Right atrium auricular region (tissue), 2 donors: Measurements from ENCODE around the gene LIX1. TPM values are rescaled to one million over a fixed set of nuclear protein-coding genes. Genes with fewer than 3 reads are reported as not detected.

Experiments used
- DNase-seq: peaks from one replicate; pipeline ENCODE4 v3.0.0-alpha.2; 2019; ENCODE audit warnings: low spot score
- H3K27ac ChIP-seq, 2 donors: fragments of 200-600 bp; sonication (generic); 1 replicate in 1 of 2; 2 replicates in 1 of 2; pipeline ENCODE4 v1.5.1; 2016 to 2019
- H3K27me3 ChIP-seq, 2 donors: fragments of 200-600 bp; sonication (generic); one replicate each; pipeline versions ENCODE4 v1.5.1 to v1.6.0; 2017 to 2019
- H3K36me3 ChIP-seq: fragments of 200-600 bp; sonication (generic); one replicate; pipeline ENCODE4 v1.5.1; 2016
- H3K4me1 ChIP-seq, 2 donors: fragments of 200-600 bp; sonication (generic); one replicate each; pipeline versions ENCODE4 v1.5.1 to v1.6.0; 2017 to 2019
- H3K4me3 ChIP-seq, 2 donors: fragments of 200-600 bp; sonication (generic); 1 replicate in 1 of 2; 2 replicates in 1 of 2; pipeline ENCODE4 v1.5.1; 2017 to 2019; ENCODE audit warnings: mild to moderate bottlenecking in 1 of 2, moderate library complexity in 1 of 2
- H3K9me3 ChIP-seq, 2 donors: fragments of 200-600 bp; sonication (generic); one replicate each; pipeline ENCODE4 v1.5.1; 2019
- total RNA-seq, 2 donors: library from RNA; depleted of rRNA; stranded (reverse); fragments of >200 nt; gene quantifications; one replicate each; pipeline ENCODE4 v1.1.0, GENCODE V29; 2016
- TF ChIP-seq, protein P1 (sequence below), 2 donors: fragments of 200-600 bp; sonication (generic); IDR thresholded peaks; one replicate each; pipeline ENCODE4 v1.5.1; 2019; ENCODE audit warnings: antibody characterized with exemption in 2 of 2

Gene LIX1
- total RNA-seq, 2 donors from 2014 or later: not detected

DNA sequence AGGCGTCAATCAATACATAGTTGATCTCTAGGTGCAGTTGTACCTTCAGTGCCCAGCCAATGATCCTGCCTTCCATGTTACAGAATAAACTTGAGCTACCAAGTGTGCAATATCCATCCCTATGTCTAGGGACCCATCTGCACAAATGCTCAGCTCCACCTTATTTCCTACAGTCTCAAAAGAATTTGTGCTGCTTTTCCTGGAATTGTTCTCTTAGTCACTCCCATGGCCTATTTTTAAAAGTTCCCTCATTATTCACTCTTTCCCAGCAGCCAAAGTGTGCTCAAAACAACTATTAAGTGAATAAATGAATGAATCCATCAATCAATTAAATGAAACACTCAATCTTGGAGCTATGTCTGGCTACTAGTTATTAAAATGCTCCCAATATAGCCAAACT is 14.7 kb downstream of the LIX1 start:
- H3K4me3 ChIP-seq: no peak overlapping the region
- no peak for DNase-seq
- H3K27ac ChIP-seq: peak overlapping the region in 1 of 2 donors; percentile 11
- no peaks in the 10 kb centered on the region for H3K36me3 ChIP-seq
- H3K27me3 ChIP-seq: no peaks in the 10 kb centered on the region
- TF ChIP-seq, protein P1, sequence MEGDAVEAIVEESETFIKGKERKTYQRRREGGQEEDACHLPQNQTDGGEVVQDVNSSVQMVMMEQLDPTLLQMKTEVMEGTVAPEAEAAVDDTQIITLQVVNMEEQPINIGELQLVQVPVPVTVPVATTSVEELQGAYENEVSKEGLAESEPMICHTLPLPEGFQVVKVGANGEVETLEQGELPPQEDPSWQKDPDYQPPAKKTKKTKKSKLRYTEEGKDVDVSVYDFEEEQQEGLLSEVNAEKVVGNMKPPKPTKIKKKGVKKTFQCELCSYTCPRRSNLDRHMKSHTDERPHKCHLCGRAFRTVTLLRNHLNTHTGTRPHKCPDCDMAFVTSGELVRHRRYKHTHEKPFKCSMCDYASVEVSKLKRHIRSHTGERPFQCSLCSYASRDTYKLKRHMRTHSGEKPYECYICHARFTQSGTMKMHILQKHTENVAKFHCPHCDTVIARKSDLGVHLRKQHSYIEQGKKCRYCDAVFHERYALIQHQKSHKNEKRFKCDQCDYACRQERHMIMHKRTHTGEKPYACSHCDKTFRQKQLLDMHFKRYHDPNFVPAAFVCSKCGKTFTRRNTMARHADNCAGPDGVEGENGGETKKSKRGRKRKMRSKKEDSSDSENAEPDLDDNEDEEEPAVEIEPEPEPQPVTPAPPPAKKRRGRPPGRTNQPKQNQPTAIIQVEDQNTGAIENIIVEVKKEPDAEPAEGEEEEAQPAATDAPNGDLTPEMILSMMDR (IDR thresholded peaks at IDR 0.05): no peak
- peaks cover 0 to 10% of the 10 kb centered on the region in 2 donors for H3K4me1 ChIP-seq
- H3K9me3 ChIP-seq: no peaks in the 10 kb centered on the region

DNA sequence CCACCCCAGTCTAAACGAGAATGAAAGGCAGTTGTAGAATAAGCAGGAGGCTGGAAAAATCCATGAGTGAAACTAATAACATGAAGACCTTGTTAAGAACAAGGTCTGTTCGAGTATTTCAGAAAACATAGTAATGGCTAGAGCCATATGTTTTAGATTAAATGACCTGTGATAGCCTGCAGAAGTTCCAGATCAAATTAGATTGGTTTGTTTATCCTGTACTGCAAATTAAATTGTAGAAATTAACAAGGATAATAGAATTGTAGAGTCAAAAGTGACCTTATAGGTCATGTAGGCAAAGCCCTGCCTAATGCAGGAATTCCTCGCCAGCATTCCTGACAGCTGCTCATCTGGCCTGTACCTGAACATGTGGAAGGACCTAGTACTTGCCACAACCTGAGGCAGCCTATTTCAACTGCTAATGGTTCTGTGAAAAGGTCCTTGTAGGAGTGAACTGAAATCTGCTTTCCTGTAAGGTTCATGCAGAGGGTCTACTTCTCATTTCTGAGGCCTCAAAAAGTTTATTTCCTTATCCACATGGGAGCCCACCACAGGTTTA is 17.2 kb downstream of the LIX1 start:
- no peaks in the 10 kb centered on the region for H3K27me3 ChIP-seq
- H3K9me3 ChIP-seq: no peaks in the 10 kb centered on the region
- no peak for DNase-seq
- no peak overlapping the region for H3K27ac ChIP-seq
- H3K4me1 ChIP-seq: peaks cover 0 to 4% of the 10 kb centered on the region in 2 donors
- TF ChIP-seq, protein P1 (IDR thresholded peaks at IDR 0.05): no peak
- H3K36me3 ChIP-seq: no peaks in the 10 kb centered on the region
- H3K4me3 ChIP-seq: no peak overlapping the region

DNA sequence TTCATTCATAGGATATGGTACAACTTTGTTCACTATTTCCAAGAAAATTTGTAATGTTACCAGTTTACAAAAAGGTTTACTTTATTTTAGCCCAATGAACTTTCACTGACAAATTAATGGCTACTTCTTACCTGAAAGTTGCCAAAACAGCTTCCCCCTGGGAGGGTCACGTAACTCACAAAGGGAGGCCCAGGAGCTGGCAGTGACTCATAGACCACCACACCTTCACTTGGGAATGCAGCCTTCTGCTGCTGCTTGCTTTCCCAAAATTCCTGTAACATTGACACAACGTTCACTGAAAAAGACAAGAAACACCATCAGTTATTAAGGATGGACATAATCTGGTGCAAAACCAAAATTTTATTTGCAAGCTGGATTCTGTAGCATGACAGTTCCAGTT is 18.1 kb downstream of the LIX1 start:
- Histone ChIP-seq H3K27ac (no peak overlapping the region), H3K36me3 (no peaks in the 10 kb centered on the region), H3K9me3 (no peaks in the 10 kb centered on the region), H3K4me3 (no peak overlapping the region), H3K27me3 (no peaks in the 10 kb centered on the region), H3K4me1 (peaks cover 0 to 4% of the 10 kb centered on the region in 2 donors)
- TF ChIP-seq, protein P1 (IDR thresholded peaks at IDR 0.05): no peak
- no peak for DNase-seq

DNA sequence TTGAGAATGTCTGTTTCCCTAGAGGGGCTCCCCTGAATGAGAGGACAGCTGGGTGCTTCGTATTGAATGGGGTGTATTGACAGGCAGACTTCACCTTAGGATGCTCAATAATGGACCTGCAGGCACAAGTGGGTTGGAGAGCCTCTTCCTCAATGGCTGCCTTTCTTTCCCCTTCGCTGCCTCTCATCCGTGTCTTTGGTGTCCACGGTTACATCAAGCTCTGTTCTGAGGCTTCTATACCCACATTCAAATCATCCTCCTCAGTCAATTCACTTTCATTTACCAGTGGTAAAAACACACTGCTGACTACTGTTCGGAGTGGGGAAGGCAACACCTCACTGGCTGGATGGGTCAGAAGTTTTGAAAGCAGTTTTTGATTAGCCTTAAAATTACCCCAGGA is 20.6 kb downstream of the LIX1 start:
- Histone ChIP-seq H3K4me1 (no peaks in the 10 kb centered on the region), H3K9me3 (no peaks in the 10 kb centered on the region), H3K27ac (no peak overlapping the region), H3K4me3 (no peak overlapping the region), H3K36me3 (no peaks in the 10 kb centered on the region), H3K27me3 (no peaks in the 10 kb centered on the region)
- DNase-seq: no peak
- TF ChIP-seq, protein P1 (IDR thresholded peaks at IDR 0.05): no peak

DNA sequence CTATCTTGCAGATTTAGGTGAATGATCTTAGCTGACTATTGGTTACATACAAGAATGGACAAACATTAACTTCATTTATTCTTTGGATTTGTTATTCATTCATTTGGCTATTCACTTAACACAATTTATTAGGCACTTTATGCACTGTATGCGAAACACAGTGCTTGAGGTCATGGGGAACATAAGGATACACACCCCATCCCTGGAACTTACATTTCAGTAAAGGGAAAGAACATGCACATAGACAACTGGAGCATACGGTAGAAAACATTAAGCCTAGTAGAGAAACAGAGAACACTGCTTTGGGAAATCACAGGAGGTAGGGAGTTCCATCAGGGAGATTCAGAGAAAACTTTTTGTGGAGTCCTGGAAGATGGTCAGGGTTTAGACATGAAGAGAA is 22.2 kb downstream of the LIX1 start:
- DNase-seq: no peak
- Histone ChIP-seq H3K27ac (no peak overlapping the region), H3K36me3 (no peaks in the 10 kb centered on the region), H3K27me3 (no peaks in the 10 kb centered on the region), H3K4me1 (no peaks in the 10 kb centered on the region), H3K4me3 (no peak overlapping the region), H3K9me3 (no peaks in the 10 kb centered on the region)
- TF ChIP-seq, protein P1 (IDR thresholded peaks at IDR 0.05): no peak

DNA sequence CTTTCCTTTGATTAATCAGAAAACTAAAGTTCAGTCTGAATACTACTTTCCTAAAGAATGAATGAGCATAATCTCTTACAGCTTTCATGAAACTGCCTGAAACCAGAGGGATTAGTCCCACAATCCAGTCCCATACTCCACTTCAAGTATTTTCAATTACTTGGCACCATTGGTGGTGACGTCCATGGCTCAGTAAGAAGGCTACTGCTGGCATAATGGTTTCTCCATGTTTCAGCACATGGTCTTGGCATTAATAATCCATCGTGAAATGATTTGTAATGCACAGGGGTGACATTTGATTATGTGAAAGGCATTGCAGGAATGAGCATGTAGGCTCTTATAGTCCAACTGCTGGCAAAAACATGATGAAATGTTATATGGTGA is 23.4 kb downstream of the LIX1 start:
- DNase-seq: no peak
- H3K27ac ChIP-seq: no peak overlapping the region

More for the DNA sequence above, 23.4 kb downstream of the LIX1 start:
- no peaks in the 10 kb centered on the region for H3K9me3 ChIP-seq
- TF ChIP-seq, protein P1 (IDR thresholded peaks at IDR 0.05): no peak
- no peaks in the 10 kb centered on the region for H3K36me3 ChIP-seq
- no peaks in the 10 kb centered on the region for H3K4me1 ChIP-seq
- H3K27me3 ChIP-seq: no peaks in the 10 kb centered on the region
- H3K4me3 ChIP-seq: no peak overlapping the region
